ENCODE measurements around the gene FIS1.

FIS1 gene

DNA sequence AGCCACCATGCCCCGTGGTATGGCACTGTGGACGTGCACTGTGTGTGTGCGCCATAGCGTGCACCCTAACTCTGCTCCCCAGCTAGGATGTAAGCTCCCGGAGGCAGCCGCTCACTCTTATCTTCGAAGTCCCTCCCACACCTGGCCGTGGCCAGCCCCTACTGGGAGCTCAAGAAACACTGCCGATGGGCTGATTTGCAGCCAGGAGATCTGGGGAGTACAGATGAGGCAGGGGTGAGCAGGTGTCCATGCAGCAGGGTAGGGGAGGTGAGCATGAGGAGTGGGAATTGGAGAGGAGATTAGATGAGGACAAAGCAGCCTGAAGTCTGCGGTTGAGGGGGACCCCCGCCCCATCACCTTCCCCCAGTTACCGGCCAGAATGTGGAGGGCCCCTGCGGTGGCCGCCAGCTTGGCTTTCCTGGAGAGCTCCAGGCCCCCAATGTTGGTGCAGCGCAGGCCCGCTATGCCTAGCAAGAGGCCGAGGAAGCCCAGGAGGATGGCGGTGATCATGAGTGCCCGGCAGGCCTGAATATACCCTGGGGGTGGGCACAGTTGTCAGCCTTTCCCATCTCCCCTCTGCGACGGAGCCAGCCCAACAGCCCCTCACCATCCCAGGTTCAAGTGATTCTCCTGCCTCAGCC lies 10.9 kb downstream of the FIS1 start:
- DNase-seq = no peak

DNA sequence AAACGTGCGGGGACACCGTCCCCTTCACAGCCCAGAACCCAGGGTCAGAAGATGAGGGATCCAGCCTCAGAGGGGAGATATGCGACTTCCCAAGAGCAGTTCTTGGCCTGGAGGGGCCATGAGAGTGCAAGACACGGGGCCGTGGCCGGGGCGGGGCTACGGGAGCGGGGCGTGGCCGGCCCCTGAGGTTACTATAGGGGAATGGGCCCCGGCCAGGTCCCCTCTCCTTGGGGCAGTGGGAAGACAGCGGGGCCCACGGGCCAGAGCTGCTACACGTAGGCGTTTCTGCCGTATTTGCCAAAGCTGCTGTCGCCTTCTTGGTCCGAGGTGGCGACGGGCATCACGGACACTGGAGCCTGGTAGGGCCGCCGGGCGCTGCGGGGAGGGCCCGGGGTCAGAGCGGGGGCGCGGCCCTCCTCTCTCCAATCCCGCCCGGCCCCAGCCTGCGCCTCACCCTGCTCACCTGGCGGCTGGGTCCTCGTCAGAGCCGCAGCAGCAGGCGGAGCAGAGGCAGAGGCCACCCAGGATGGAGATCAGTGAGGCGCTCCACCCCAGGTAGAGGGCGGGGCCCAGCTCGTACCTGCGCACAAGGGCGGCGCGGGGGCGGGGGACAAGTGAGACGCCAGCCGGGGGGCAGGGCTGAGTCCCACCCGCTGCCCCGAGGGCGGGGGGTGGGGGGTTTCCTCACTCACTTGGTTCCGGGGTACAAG lies 12.6 kb downstream of the FIS1 start:
- DNase-seq = no peak

DNA sequence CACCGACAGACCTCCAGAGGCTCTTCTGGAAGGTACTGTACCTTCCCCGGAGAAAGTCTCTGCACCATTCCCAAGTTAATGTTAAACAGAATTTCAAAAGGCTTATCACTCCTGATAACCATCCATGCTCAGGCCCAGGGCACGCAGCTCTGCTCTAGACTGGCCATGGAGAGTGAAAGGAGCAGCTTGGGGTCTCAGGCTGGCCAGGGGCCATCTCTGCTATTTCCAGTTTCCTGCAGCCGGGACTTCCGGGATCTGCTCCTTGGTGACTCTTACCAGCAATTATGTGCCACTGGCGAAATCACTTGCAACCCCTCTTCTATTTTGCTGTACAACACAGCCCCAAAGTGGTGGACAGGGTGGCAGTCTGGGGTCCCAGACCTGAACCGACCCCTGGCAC lies 13.2 kb downstream of the FIS1 start:
- DNase-seq = no peak

DNA sequence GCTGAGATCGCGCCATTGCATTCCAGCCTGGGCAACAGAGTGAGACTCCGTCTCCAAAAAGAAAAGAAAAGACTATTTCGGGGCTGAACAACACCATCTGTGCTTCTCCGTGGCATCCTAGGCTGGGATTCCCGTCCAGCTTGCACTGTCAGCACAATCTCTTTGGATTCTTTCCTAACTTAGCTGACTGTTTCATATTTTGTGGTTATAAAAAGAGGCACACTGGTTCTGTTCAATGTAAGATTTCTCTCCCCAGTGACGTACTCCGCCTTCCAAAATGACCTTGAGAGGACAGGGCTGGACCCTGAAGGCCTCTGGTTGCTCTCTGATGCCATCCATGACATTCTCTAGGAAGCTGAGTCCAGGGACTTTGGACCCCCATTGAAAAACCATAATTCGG lies 18.2 kb downstream of the FIS1 start:
- no peak for DNase-seq

DNA sequence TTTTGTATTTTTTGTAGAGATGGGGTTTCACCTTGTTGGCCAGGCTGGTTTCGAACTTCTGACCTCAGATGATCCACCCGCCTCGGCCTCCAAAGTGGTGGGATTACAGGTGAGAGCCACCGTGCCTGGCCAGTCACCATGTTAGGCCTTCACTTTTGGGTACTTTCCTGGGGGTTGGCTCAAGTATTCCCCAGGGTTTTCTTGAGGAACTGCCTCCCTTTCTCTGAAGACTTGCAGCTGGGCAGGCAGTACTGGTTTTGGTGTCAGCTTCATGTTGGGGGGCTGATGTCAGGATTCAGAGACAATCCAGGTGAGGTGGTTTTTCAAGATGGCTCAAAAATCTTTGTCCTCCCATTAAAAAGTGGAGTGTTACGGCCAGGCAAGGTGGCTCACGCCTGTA lies 19.2 kb downstream of the FIS1 start:
- no peak for DNase-seq

DNA sequence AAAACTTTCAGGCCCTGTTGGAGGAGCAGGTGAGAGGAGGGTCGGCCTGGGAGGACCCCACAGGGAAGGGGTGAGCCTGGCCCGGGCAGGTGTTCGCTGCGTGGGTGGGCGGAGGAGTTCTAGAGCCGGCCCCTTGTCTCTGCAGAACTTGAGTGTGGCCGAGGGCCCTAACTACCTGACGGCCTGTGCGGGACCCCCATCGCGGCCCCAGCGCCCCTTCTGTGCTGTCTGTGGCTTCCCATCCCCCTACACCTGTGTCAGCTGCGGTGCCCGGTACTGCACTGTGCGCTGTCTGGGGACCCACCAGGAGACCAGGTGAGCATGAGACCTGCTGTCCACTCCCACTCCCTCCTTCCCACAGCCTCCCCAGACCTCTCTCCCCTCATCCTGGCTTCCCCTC lies 21.4 kb downstream of the FIS1 start:
- no peak for DNase-seq

DNA sequence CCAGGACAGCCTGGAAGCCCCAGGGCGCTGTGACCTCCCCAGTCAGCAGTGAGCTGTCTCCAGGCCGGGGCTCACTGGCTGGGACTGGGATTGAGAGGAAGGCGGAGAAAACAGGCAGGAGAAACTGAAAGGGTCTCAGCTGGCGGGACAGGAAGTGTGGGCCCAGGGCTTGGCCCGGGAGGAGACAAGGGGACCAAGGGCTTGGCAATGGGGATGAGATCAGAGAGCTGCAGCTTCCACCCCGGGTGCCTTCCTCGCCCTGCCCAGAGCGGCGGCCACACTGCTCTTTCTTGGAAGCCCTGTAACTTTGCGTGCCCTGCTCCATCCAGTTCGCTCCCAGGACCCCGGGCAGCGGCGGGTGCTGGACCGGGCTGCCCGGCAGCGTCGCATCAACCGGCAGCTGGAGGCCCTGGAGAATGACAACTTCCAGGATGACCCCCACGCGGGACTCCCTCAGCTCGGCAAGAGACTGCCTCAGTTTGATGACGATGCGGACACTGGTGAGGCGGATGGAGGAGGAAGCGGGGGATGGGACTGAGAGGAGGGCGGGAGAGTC lies 22.5 kb downstream of the FIS1 start:
- no peak for DNase-seq

DNA sequence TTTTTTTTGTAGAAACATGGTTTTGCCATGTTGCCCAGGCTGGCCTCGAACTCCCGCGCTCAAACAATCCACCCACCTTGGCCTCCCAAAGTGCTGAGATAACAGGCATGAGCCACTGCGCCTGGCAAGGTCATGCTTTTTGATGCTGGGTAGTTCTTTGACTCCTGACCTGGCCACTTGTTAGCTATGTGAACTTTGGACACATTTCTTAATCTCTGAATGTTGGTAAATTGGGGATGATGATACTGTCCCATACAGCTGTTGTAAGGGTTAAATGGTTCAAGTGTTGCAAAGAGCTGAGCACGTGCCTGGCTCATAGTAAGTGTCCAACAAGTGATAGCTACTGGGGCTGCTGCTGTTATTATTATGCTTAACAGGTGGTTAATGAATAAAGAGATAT lies 24.6 kb downstream of the FIS1 start:
- no peak for DNase-seq

DNA sequence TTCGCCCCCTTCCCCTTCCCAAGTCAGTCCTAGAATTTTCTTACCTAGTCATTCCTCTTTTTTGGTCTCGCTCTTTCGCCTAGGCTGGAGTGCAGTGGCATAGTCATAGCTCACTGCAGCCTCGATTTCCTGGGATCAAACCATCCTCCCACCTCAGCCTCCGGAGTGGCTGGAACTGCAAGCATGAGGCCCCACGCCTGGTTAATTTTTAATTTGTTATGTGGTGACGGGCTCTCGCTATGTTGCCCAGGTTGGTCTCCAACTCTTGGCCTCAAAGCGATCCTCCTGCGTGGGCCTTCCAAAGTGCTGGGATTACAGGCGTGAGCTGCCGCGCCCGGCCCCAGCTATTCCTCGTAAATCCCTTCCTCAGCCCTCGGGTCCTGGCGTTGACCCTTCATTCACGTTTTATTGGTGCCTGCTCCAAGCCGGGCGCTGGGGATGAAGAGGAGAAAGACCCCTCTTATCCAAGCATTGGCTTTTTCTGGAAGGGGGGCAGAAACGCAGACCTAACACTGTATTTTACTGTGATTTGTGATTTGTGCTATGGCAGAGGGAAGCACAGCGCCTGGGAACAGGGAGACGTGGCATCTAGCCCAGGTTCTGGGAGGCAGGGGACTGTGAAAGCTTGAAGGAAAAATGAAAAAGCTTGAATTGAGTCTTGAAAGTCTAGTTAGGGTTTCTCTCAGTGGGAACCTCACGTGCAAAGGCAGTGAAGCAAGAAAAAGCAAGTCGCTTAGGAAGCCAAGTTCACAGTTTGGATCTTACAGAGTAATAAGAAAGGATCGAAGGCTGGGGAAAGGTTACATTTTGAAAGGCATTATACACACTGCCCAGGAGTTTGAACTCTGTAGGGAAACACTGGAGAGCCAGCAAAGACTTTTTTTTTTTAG lies 26.4 kb downstream of the FIS1 start:
- no peak for DNase-seq

DNA sequence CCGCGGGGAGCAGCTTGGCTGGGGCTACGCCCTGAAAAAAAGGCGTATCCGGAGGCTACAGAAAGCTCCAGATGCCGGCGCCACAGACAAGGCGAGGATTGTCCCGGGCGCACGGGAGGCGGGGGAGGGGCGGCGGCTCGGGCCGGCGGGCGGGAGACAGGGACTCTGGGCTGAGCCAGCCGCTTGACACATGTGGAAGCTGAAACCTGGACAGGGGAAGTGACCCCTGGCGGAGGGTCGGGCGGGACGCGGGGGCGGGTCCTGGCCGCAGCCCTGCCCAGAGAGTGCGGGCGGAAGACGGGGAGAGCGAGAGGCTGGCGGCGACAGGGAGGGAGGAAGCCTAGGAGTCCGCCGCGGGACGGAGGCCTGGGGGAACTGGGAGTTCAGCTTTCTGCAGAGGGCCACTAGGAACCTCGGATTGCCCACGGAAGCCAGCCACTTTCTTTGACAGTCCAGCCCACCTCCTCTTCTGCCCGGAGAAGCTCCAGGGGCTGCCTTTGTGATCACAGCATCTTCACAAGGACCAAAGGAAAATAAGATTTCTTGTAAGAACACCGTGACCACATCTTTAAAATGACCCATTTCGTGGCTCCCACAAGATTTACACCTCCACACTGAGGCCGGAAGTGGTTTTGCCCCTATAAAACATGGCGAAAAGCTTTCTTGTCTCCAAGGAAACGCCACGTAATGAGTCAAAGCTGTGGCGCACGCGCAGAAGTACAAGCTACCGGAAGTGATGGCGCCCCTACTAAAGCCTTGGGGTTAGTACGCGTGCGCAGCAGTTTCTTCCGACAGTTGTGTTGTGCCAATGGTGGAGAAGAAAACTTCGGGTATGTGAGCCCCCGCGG lies 27.3 kb downstream of the FIS1 start, which contains the start of the genes PLOD3 and ZNHIT1:
Gene PLOD3 (minus strand): TSS at position 194 of the 848 bp plus-strand sequence. CDS start 307 bp downstream, outside the sequence.
Gene ZNHIT1 (plus strand): TSS at position 778 of the 848 bp plus-strand sequence. CDS start 31 bp downstream, at position 809.
- DNase-seq = peak; percentile 99

DNA sequence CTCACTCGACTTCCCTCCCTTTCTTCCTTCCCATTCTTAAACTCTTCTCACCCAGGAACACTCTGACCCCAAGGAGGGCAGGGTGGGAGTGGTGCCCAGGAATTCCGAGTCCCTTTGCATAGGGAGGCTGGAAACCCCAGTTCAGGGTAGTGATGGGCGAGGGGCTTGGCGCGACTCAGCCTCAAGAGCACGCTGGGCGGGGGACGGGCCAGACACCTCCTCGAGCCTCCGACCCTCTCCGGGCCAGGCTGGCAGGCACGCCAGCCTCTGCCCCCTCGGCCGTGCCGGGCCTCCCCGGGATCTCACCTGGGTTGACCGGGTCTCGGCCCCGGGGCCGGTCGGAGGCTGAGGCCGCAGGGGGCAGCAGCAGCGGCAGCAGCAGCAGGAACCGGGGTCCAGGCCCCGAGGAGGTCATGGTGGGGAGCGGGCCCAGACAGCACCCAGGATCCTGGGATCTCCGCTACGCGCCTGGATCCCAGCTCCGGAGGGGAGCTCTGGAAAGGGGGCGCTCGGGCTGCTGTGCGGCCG lies 28.0 kb downstream of the FIS1 start:
- DNase-seq = no peak

DNA sequence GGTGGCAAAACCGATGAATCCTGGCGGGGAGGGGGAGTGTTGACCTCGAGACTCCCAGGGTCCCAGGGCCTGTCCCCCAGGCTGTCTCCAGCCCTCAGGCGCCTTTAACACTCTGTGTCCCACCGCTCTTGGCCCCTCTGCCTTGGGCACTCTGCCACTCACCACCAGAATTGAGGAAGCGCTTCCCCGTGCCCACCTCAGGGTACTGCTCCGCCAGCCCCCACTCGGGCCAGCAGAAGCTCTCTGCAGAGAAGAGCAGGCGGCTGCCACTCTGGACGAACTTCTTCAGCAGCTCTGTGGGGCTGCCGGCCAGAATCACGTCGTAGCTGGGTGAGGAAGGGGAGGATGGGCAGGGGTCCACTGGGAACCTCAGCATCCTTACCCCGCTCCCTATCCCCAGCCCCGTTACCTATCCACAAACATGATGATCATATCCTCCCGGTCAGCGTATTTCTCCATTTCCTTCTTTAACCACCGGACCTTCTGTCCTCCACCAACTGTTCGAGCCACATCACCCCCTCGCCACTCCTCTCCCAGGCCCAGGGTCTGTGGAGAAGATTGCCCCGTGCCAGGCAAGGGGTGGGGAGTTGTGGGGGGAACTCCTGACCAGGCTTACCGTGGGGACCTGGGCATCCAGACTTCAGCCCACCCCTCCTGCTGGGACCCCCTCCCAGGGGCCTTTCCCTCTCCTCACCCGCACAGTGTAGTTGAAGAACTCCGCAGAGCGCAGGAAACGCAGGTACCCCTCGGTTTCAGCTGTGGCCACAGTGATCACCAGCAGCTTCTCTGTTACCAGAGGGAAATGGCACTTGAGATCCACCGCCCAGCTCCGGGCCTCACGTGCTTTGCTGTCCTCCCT lies 28.7 kb downstream of the FIS1 start:
- DNase-seq = peak; percentile 29 to 40

DNA sequence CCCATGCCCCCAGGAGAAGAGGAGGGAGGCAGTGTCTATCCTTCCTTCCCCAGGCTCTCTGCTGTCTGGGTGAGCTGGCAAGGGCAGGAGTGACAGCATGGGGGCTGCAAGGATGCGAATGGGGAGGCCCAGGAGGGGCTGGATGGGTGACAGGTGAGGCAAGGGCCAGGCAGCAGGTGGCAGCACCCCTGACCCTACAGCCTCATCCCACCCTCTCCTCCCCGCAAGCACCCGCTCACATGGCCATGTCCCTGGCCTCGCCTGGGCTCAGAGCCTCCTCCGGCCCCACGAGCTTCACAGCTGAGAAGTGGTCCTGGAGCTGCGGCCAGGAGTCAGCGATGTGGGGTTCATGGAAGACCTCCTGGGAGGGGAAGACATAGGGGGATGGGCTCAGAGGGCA lies 32.9 kb downstream of the FIS1 start:
- no peak for DNase-seq

DNA sequence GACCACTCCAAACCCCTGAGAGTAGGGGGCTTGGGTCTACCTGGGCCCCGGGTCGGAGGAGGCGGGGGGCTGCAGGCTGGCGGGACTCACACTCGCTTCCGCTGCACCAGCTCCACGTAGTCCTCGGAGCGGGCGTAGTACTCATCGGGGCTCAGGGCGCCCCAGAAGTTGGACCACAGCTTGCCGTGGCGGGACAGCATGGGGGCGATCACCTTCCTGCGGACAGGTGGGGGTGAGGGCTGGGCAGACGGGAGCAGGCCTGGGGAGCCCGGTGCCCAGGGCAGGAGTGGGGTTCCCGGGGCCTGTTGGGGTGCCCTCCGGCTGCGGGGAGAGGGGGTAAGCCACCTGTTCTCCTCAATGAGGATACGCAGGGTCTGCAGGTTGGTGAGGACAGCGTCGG lies 33.4 kb downstream of the FIS1 start:
- no peak for DNase-seq

DNA sequence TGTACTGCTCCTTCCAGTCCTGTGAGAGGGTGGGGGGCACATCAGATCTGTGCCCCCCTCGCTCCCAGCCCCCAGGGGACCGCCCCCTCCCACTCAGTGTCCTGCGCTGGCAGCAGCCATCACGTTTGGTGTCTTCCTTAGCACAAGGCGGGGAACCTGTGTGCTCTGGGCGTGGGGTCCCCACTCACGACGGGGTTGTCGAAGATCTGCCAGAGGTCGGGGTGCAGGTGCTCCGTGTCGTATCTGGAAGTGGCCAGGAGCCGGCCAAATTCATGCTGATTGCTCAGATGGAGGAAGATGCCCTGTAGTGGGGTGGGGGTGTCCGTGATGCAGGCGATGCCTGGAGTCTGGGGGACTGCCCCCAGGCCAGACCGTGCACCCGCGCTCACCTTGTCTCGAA lies 34.7 kb downstream of the FIS1 start:
- DNase-seq = no peak

DNA sequence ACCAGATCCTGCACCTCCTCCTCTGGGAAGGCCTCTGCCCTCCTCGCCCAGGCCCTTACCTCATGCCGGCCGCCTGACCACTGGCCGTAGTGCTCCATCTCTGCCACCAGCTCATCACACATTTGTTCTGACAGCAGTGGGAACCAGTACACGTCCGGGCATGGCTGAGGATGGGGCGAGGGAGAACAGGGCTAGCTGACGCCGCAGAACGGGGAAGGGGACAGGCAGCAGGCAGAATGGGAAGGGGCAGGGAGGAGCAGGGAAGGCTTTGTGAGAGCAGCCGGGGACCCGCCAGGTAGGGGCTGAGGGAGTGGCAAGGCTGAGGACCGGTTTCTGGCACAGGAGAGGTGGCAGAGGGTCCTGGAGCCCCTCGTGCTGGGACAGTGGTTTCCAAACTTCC lies 36.1 kb downstream of the FIS1 start:
- DNase-seq = no peak

DNA sequence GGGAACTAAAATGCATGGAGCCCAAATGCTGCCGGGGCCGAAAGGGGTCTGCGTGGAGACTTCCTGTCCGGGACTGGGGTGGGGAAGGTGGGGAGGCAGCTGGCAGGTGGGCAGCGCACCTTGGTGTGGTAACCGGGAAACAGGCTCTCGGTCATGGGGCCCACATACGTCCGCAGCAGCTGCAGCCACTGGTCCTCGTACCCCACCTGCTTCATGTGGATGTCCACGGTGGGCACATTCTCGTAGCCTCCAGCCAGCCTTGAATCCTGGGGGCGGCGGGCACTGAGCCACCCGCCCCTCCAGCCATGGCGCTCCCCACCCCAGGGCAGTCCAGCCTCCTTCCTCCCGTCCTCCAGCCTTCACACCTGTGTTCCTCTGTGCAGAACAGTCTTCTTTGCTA lies 37.4 kb downstream of the FIS1 start:
- no peak for DNase-seq

DNA sequence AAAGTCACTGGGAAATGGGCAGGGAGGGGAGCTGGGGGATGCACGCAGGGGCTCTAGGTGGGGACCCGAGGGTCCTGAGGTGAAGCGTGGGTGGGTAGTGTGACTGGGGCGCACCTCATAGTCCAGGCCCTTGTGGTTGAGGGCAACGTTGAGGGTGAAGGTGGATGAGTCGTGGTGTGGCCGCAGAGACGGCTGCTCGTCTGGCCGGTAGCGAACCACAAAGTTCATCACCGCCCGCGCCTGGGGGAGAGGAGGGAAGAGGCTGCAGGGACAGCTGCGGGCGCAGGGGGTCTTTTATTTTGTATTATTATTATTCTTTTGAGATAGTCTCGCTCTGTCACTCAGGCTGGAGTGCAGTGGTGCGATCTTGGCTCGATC lies 38.2 kb downstream of the FIS1 start:
- no peak for DNase-seq

DNA sequence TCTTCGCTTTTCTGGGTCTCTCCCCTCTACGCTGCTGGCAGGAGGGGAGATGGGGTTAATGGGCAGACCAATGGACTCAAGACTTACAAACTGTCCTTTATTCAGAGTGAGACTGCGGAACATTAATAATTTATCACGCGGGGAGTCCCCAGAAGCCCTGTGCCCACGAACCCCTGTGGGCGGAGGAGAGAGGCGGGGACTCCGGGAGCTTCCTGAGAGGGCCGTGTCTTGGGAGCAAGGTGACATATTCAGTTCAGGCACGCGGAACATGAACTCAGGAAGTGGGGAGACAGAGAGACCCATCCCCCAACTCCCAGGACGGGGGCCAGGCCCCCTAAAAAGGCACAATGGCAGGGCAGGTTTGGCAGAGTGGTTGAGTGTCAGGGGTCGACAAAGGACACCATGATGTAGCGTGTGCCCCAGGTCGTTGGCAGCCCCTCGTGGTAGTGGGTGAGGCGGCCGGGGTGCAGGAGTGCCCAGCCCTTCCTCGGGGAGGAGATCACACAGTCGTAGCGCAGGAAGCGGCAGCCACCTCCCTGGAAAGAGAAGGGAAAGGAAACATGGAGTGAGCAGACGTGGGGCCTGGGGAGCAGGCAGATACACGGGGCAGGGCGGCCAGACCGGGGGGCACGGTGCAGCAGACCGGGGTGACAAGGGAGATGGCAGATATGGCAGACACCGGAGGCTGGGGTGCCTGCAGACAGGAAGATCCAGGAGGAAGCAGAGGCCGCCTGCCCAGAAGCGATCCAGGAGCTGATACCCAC lies 38.8 kb downstream of the FIS1 start:
- no peak for DNase-seq
